Measurements from ENCODE around the gene TEPSIN.

- no peak for TF ChIP-seq CTCF (IDR thresholded peaks at IDR 0.05)
- no peak for TF ChIP-seq POLR2A (IDR thresholded peaks at IDR 0.05)
These were observed 6.3 kb upstream of the TEPSIN start for GRCh38 chr17:81245024-81245664.

All from transverse colon (tissue), 3 donors.